GM21717 (cell line): ENCODE data around the gene TBC1D9B.
"Not testable (repeated sequence)": the region's sequence is repeated elsewhere in the genome, so short reads cannot be mapped to it uniquely, and the experiment has no call there.

Experiments used
- ATAC-seq: cut with Tn5 transposase; IDR thresholded peaks from one replicate; pipeline ENCODE4 v1.9.1; 2021; ENCODE audit warnings: mild to moderate bottlenecking, moderate library complexity; ENCODE audit not compliant: unreplicated experiment

The TBC1D9B gene

GRCh38 chr5:179886190-179886911, 21.3 kb downstream of the TBC1D9B start:
- no peak for ATAC-seq

- no peak for ATAC-seq
These were observed 22.1 kb downstream of the TBC1D9B start for GRCh38 chr5:179885491-179886090.

- ATAC-seq = no peak
These were observed 24.5 kb downstream of the TBC1D9B start for GRCh38 chr5:179883163-179883562.

- no peak for ATAC-seq
These were observed 25.4 kb downstream of the TBC1D9B start for GRCh38 chr5:179882338-179882737.

GRCh38 chr5:179880848-179881590, 26.7 kb downstream of the TBC1D9B start:
- ATAC-seq = no peak

GRCh38 chr5:179880066-179880650, 27.5 kb downstream of the TBC1D9B start:
- ATAC-seq = no peak

- ATAC-seq = no peak
These were observed 28.0 kb downstream of the TBC1D9B start for GRCh38 chr5:179879690-179880010.

- ATAC-seq = no peak
These were observed 28.6 kb downstream of the TBC1D9B start for GRCh38 chr5:179879003-179879689.

GRCh38 chr5:179878222-179879002, 29.3 kb downstream of the TBC1D9B start:
- ATAC-seq = no peak

- ATAC-seq = no peak
These were observed 31.1 kb downstream of the TBC1D9B start for GRCh38 chr5:179876610-179876952.

GRCh38 chr5:179875741-179876609, 31.7 kb downstream of the TBC1D9B start:
- no peak for ATAC-seq

GRCh38 chr5:179874536-179875292, 33.0 kb downstream of the TBC1D9B start:
- ATAC-seq = no peak

- ATAC-seq = no peak
These were observed 33.6 kb downstream of the TBC1D9B start for GRCh38 chr5:179874136-179874535.

GRCh38 chr5:179873588-179874110, 34.0 kb downstream of the TBC1D9B start:
- ATAC-seq = no peak

- ATAC-seq = no peak
These were observed 34.7 kb downstream of the TBC1D9B start for GRCh38 chr5:179872828-179873575.

GRCh38 chr5:179872055-179872827, 35.5 kb downstream of the TBC1D9B start:
- ATAC-seq = no peak

- not testable (repeated sequence) for ATAC-seq
These were observed 36.2 kb downstream of the TBC1D9B start for GRCh38 chr5:179871533-179871932.
